CD8-positive, alpha-beta memory T cell (primary cell): Measurements from ENCODE around the gene KRT10. TPM values are rescaled to one million over a fixed set of nuclear protein-coding genes. Genes with fewer than 3 reads are reported as not detected.

Source experiments
- CTCF ChIA-PET: fragments of 350-600 bp; sonication (Branson Sonifier 250); formaldehyde crosslinking; loops from one replicate; lab custom pipeline; 2021; ENCODE audit warnings: antibody characterized with exemption; lab: Charles Lee
- POLR2A ChIA-PET: fragments of 350-600 bp; sonication (Branson Sonifier 250); formaldehyde crosslinking; loops from one replicate; lab custom pipeline; 2021; ENCODE audit warnings: antibody characterized with exemption; lab: Charles Lee
- DNase-seq, 5 donors: peaks; one replicate each; pipeline versions ENCODE4 v3.0.0 to v3.0.0-alpha.2; 2020 to 2022; ENCODE audit warnings: mixed read lengths in 1 of 5
- H3K27ac ChIP-seq: one replicate; pipeline ENCODE4 v1.7.0; 2013; ENCODE audit warnings: low read depth, mild to moderate bottlenecking, low read length, moderate library complexity
- H3K27me3 ChIP-seq: 2 replicates; pipeline ENCODE4 v1.7.0; 2013; ENCODE audit warnings: low read length, mild to moderate bottlenecking; ENCODE audit not compliant: insufficient read depth, poor library complexity, severe bottlenecking
- H3K36me3 ChIP-seq: 2 replicates; pipeline ENCODE4 v1.7.0; 2013; ENCODE audit warnings: mild to moderate bottlenecking, low read length, moderate library complexity; ENCODE audit not compliant: insufficient read depth
- H3K4me1 ChIP-seq: 2 replicates; pipeline ENCODE4 v1.7.0; 2013; ENCODE audit warnings: mild to moderate bottlenecking, low read length, moderate library complexity; ENCODE audit not compliant: insufficient read depth
- H3K4me3 ChIP-seq: 2 replicates; pipeline ENCODE4 v1.7.0; 2013; ENCODE audit warnings: mild to moderate bottlenecking, low read length
- H3K9me3 ChIP-seq: 2 replicates; pipeline ENCODE4 v1.7.0; 2013; ENCODE audit warnings: mild to moderate bottlenecking, low read length
- H3K27ac Mint-ChIP-seq, 8 donors: one replicate each; pipeline ENCODE4 v1.8.0; 2020 to 2021; ENCODE audit warnings: mixed read lengths in 8 of 8, mild to moderate bottlenecking in 6 of 8, inconsistent platforms in 3 of 8, moderate library complexity in 3 of 8
- H3K27me3 Mint-ChIP-seq, 2 donors: one replicate each; pipeline ENCODE4 v1.8.0; 2020 to 2021; ENCODE audit warnings: mixed read lengths in 2 of 2, mild to moderate bottlenecking in 1 of 2, moderate library complexity in 1 of 2
- H3K36me3 Mint-ChIP-seq, 3 donors: one replicate each; pipeline ENCODE4 v1.8.0; 2020 to 2021; ENCODE audit warnings: mixed read lengths in 3 of 3, inconsistent platforms in 1 of 3, mild to moderate bottlenecking in 1 of 3
- H3K4me1 Mint-ChIP-seq, 3 donors: one replicate each; pipeline ENCODE4 v1.8.0; 2020 to 2021; ENCODE audit warnings: mixed read lengths in 3 of 3, inconsistent platforms in 1 of 3, mild to moderate bottlenecking in 1 of 3
- H3K4me3 Mint-ChIP-seq, 7 donors: one replicate each; pipeline ENCODE4 v1.8.0; 2020 to 2021; ENCODE audit warnings: mixed read lengths in 7 of 7, mild to moderate bottlenecking in 6 of 7, moderate library complexity in 4 of 7, inconsistent platforms in 2 of 7
- H3K9me3 Mint-ChIP-seq, 5 donors: one replicate each; pipeline ENCODE4 v1.8.0; 2020 to 2022; ENCODE audit warnings: mixed read lengths in 5 of 5, mild to moderate bottlenecking in 3 of 5, moderate library complexity in 2 of 5, inconsistent platforms in 1 of 5
- polyA plus RNA-seq: library from polyadenylated mRNA; unstranded; fragments of 300-500 nt; fragmentation: Illumina TruSeq; gene quantifications from one replicate; pipeline ENCODE4 v1.2.3, GENCODE V29; 2021
- total RNA-seq, 2 experiments: library from RNA; stranded (reverse); gene quantifications; one replicate each; pipeline ENCODE4 v1.2.3, GENCODE V29; 2021

Gene KRT10
- 10 to 100 TPM; 57.5 to 61.9 TPM for total RNA-seq
- 218 TPM for polyA plus RNA-seq

DNA sequence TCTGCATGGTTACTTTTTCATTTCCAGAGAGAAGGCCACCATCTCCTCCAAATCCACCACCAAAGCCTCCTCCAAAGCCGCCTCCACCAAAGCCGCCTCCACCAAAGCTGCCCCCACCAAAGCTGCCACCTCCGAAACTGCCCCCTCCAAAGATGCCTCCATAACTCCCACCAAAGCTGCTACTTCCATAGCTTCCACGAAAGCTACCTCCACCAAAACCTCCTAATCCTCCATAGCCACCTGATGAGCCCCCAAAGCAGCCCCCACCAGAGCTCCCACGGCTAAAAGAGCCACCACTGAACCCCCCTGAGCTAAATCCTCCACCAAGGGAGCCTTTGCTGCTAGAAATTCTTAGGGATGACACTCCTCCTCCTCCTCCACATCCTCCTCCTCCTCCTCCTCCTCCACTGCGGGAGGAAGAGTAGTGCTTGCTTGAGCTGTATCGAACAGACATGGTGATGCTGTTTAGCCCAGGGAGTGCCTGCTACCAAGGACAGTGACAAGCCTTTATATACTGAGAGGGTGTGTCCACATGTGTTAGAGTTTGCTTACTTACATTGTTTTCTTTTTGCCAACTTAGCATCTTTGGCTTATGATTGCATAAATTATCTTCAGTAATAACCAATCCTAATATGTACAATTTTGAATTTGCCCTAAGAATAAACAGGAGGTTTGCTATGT is at the start of gene KRT10:
Gene KRT10, minus strand, starts transcription at position 483 of the 681 bp plus-strand sequence. Its CDS starts 29 bp downstream, at position 454.
- Histone ChIP-seq H3K27me3 (no peaks in the 10 kb centered on the region), H3K9me3 (no peaks in the 10 kb centered on the region), H3K4me3 (no peak within 1 kb of the TSS), H3K4me1 (peaks cover 19% of the 10 kb centered on the region), H3K36me3 (peaks cover 3% of the 10 kb centered on the region), H3K27ac (no peak within 1 kb of the TSS)
- ChIA-PET POLR2A (no interaction called here), CTCF (interaction anchor here (1.6 kb wide), 1 partner anchor 841 kb away, joined by 5 read pairs; no protein-coding TSS in a partner anchor)
- Mint-ChIP-seq H3K36me3 (peaks cover 10 to 46% (median 16%) of the 10 kb centered on the region in 3 donors), H3K4me1 (peaks cover 21 to 27% (median 26%) of the 10 kb centered on the region in 3 donors), H3K27me3 (peaks cover 0 to 34% of the 10 kb centered on the region in 2 donors), H3K27ac (peak within 1 kb of the TSS in 1 of 8 donors; percentile 84), H3K9me3 (peaks cover 0 to 6% (median 0%) of the 10 kb centered on the region in 5 donors), H3K4me3 (peak within 1 kb of the TSS in 2 of 7 donors; percentile 32 to 69)
- no peak for DNase-seq

DNA sequence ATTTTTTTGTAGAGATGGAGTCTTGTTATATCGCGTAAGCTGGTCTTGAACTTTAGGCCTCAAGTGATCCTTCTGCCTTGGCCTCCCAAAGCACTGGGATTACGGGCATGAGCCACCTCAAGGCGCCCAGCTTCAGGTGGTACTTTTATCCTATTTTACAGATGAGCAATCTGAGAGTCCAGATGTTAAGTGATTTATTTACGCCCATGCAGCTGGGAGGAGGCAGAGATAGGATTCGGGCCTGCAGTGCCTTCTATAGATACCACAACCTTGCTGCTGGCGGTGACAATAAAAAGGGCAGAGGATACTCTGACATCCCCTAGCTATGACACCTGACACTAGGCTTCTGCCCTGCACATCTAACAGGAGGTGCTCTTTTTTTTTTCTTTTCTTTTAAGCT is 48.9 kb upstream of the KRT10 start:
- Histone ChIP-seq H3K36me3 (no peaks in the 10 kb centered on the region), H3K4me3 (no peak overlapping the region), H3K4me1 (no peaks in the 10 kb centered on the region), H3K27ac (no peak overlapping the region), H3K9me3 (no peaks in the 10 kb centered on the region), H3K27me3 (peaks cover 5% of the 10 kb centered on the region)
- Mint-ChIP-seq H3K27ac (peak overlapping the region in 1 of 8 donors; percentile 68), H3K4me3 (no peak overlapping the region), H3K9me3 (no peaks in the 10 kb centered on the region), H3K4me1 (no peaks in the 10 kb centered on the region), H3K36me3 (no peaks in the 10 kb centered on the region), H3K27me3 (peaks cover 14 to 37% of the 10 kb centered on the region in 2 donors)
- DNase-seq, result no peak
- POLR2A ChIA-PET, result no interaction called here
- CTCF ChIA-PET, result interaction anchor here (0.7 to 1.3 kb wide), 2 partner anchors 12 to 23 kb away, joined by 3 read pairs; no protein-coding TSS in a partner anchor

DNA sequence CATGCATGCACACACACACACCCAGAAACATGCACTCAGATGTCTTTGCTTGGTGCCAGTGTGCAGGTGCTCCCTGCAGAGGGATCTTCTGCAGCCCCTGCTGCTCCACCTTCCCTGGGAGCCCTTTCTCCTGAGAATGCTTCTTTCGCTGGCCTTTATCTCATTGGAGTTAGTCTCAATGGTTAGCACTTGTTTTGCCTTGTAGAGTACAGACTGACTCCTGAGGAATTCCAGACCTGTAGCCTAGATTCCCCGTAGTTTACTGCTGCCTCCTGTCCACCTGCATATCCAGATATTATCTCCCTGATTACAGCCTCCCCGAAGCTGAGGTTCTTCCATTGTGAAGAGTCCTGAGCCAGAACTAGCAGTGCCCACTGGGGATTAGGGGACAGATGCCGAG is 47.7 kb upstream of the KRT10 start:
- Mint-ChIP-seq H3K9me3 (no peaks in the 10 kb centered on the region), H3K4me3 (no peak overlapping the region), H3K36me3 (no peaks in the 10 kb centered on the region), H3K4me1 (no peaks in the 10 kb centered on the region), H3K27ac (peak overlapping the region in 1 of 8 donors; percentile 86), H3K27me3 (peaks cover 16 to 41% of the 10 kb centered on the region in 2 donors)
- CTCF ChIA-PET, result no interaction called here
- no peaks in the 10 kb centered on the region for H3K4me1 ChIP-seq
- H3K27me3 ChIP-seq, result peaks cover 5% of the 10 kb centered on the region
- no peak overlapping the region for H3K27ac ChIP-seq
- no peaks in the 10 kb centered on the region for H3K9me3 ChIP-seq
- POLR2A ChIA-PET, result no interaction called here
- H3K36me3 ChIP-seq, result no peaks in the 10 kb centered on the region
- no peak for DNase-seq
- H3K4me3 ChIP-seq, result no peak overlapping the region

DNA sequence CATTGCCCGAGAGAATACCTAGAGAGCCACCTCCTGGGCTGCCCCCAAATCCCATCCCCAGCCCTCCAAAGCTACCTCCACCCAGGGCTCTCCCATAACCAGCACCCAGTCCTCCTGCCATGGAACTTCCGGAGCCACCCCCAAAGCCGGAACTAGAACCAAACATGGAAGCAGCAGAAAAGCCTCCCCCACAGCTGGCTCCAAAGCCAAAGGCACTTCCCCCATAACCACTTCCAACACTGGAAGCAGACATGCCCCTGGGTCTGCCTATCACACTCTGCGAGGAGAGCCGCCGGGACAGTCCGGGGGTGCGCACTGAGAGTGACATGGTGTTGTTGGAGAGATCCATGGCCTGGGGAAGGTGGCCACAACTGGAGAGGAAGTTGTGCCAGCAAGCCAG is 44.4 kb upstream of the KRT10 start, which contains the start of gene KRT12:
Gene KRT12, minus strand, starts transcription at position 386 of the 400 bp plus-strand sequence. Its CDS starts 37 bp downstream, at position 349.
- peaks cover 14 to 48% of the 10 kb centered on the region in 2 donors for H3K27me3 Mint-ChIP-seq
- POLR2A ChIA-PET, result no interaction called here
- Histone ChIP-seq H3K4me3 (no peak within 1 kb of the TSS), H3K27me3 (peaks cover 5% of the 10 kb centered on the region), H3K4me1 (no peaks in the 10 kb centered on the region), H3K36me3 (no peaks in the 10 kb centered on the region), H3K9me3 (no peaks in the 10 kb centered on the region), H3K27ac (no peak within 1 kb of the TSS)
- H3K4me3 Mint-ChIP-seq, result no peak within 1 kb of the TSS
- no peak within 1 kb of the TSS for H3K27ac Mint-ChIP-seq
- no peaks in the 10 kb centered on the region for H3K4me1 Mint-ChIP-seq
- no peaks in the 10 kb centered on the region for H3K36me3 Mint-ChIP-seq
- no peak for DNase-seq
- no peaks in the 10 kb centered on the region for H3K9me3 Mint-ChIP-seq
- CTCF ChIA-PET, result no interaction called here

DNA sequence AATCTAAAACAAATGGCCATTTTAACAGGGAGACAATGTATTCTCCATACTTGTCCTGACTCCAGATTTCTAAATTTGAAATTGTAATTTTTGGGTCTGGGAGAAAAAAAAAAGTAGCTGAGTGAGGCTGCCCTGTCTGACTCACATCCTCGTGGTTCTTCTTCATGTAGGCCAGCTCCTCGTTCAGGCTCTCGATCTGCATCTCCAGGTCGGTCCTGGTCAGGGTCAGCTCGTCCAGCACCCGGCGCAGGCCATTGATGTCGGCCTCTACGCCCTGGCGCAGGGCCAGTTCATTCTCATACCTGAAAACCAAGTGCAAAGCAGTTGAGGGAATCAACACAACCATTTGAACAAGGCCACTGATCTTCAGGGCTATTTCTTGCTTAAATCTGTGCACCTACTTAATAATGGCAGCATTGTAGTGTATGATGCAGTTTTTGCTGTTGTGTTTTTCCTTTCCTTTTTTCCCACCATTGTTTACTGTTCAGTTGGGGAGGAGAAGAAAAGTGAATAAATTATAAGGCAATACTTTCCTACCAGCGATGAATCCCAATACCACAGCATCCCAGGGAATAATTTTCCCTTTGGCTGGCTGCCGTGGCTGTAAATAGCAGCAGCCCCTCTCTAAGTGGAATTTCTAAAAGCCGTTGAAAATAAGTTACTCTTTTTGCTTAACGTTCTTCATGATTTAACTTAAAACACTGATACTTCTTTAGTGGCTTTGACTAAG is 42.4 kb upstream of the KRT10 start:
- Mint-ChIP-seq H3K36me3 (no peaks in the 10 kb centered on the region), H3K4me3 (no peak overlapping the region), H3K4me1 (no peaks in the 10 kb centered on the region), H3K27me3 (peaks cover 8 to 37% of the 10 kb centered on the region in 2 donors), H3K9me3 (no peaks in the 10 kb centered on the region), H3K27ac (no peak overlapping the region)
- H3K4me1 ChIP-seq, result no peaks in the 10 kb centered on the region
- H3K27ac ChIP-seq, result no peak overlapping the region
- no peak for DNase-seq
- H3K27me3 ChIP-seq, result peaks cover 1% of the 10 kb centered on the region
- no peaks in the 10 kb centered on the region for H3K9me3 ChIP-seq
- no peaks in the 10 kb centered on the region for H3K36me3 ChIP-seq
- CTCF ChIA-PET, result no interaction called here
- H3K4me3 ChIP-seq, result no peak overlapping the region
- POLR2A ChIA-PET, result no interaction called here

DNA sequence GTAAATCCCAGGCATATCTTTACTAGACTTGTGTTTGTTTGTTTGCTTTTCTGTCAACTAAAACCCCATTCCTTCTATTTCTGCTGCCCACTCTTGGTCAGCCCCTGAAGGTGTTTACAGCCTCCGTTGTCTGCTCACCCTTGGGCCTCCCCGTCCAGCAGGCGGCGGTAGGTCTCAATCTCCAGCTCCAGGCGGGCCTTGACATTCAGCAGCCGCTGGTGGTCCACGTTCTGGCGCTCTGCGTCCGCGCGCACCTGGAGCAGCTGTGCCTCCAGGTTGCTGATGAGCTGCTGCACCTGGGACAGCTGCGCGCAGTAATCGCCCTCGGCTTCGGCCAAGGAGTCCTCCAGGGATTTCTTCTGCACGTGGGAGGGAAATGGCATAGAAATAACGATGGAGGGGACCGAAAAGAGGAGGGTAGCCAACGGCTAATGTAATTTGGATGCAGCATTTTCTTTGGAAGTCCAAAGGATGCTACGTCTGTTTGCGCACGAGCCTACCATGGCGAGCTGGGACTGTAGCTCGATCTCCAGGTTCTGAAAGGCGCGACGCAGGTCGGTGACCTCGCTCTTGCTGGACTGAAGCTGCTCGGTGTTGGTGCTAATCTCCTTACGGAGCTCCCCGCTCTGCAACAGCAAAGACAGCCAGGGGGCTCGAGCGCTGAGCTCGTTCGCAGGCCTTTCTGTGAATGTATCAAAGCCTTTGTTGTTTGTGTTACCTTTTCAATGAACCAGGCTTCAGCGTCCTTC is 40.7 kb upstream of the KRT10 start:
- no peak overlapping the region for H3K27ac Mint-ChIP-seq
- H3K4me3 Mint-ChIP-seq, result no peak overlapping the region
- peaks cover 8 to 40% of the 10 kb centered on the region in 2 donors for H3K27me3 Mint-ChIP-seq
- no peaks in the 10 kb centered on the region for H3K4me1 Mint-ChIP-seq
- Histone ChIP-seq H3K27ac (no peak overlapping the region), H3K4me3 (no peak overlapping the region), H3K27me3 (no peaks in the 10 kb centered on the region), H3K36me3 (no peaks in the 10 kb centered on the region), H3K9me3 (no peaks in the 10 kb centered on the region), H3K4me1 (no peaks in the 10 kb centered on the region)
- no peaks in the 10 kb centered on the region for H3K9me3 Mint-ChIP-seq
- peak in 1 of 5 donors; percentile 3 for DNase-seq
- ChIA-PET CTCF (interaction anchor here (0.8 to 0.9 kb wide), 2 partner anchors 11 to 803 kb away, joined by 3 to 4 read pairs; no protein-coding TSS in a partner anchor), POLR2A (no interaction called here)
- H3K36me3 Mint-ChIP-seq, result no peaks in the 10 kb centered on the region

DNA sequence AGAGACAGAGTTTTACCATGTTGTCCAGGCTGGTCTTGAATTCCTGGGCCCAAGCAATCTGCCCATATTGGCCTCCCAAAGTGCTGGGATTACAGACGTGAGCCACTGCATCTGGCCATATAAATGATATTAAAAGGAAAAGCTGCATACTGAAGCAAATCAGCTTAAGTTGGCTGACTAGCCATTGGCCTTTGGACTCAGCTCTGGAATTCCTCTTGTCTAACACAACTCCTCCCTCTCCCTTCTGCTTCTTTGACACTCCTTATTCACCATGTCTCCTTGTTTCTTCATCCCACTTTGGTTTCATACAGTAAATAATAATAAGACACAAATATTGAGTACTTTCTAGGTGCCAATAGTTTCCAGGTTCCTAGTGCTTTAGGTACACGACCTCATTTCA is 37.1 kb upstream of the KRT10 start:
- peaks cover 3 to 4% (median 4%) of the 10 kb centered on the region in 3 donors for H3K4me1 Mint-ChIP-seq
- H3K4me3 Mint-ChIP-seq, result no peak overlapping the region
- H3K4me1 ChIP-seq, result no peaks in the 10 kb centered on the region
- H3K27ac Mint-ChIP-seq, result peak overlapping the region in 1 of 8 donors; percentile 74
- no peaks in the 10 kb centered on the region for H3K36me3 ChIP-seq
- H3K9me3 ChIP-seq, result no peaks in the 10 kb centered on the region
- no peaks in the 10 kb centered on the region for H3K9me3 Mint-ChIP-seq
- H3K36me3 Mint-ChIP-seq, result no peaks in the 10 kb centered on the region
- ChIA-PET POLR2A (no interaction called here), CTCF (interaction anchor here (1.1 to 1.6 kb wide), 3 partner anchors 12 to 804 kb away, joined by 3 to 7 read pairs (median 5); no protein-coding TSS in a partner anchor)
- H3K27me3 Mint-ChIP-seq, result peaks cover 7 to 32% of the 10 kb centered on the region in 2 donors
- H3K4me3 ChIP-seq, result no peak overlapping the region
- DNase-seq, result no peak
- H3K27ac ChIP-seq, result no peak overlapping the region
- H3K27me3 ChIP-seq, result no peaks in the 10 kb centered on the region
